ENCODE results near the gene BBS4. TPM values are rescaled to one million over a fixed set of nuclear protein-coding genes. Genes with fewer than 3 reads are reported as not detected.

BBS4 gene
- total and polyA plus RNA-seq, 2 experiments from 2014 or later, result 15.7 to 20.9 TPM

DNA sequence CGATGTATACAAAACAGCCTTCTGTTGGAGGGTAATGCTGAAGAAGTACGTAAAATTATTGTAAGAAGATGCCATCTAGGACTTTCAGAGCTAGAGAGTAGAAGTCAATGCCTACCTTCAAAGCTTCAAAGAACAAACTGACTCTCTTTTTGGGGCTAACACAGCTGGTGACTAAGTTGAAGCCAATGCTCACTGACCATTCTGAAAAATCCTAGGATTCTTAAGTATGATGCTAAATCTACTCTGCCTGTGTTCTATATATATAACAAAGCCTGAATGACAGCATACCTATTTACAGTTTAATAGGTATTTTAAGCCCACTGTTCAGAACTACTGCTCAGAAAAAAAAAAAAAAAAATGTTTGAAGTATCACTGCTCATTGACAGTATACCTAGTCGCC, 78.6 kb downstream of the BBS4 start:
- Histone ChIP-seq H3K4me1 (ENCODE audit: insufficient read depth) (no peaks in the 10 kb centered on the region), H3K9me2 (ENCODE audit: insufficient read depth) (no peaks in the 10 kb centered on the region), H2AFZ (no peak overlapping the region), H3K9me3 (ENCODE audit: low read depth) (no peaks in the 10 kb centered on the region), H4K20me1 (ENCODE audit: insufficient read depth) (no peaks in the 10 kb centered on the region), H3K27ac (no peak overlapping the region), H3K27me3 (replicated peaks; ENCODE audit: insufficient read depth) (no peaks in the 10 kb centered on the region), H3K4me2 (ENCODE audit: unreplicated experiment) (no peak overlapping the region), H3K4me3 (no peak overlapping the region), H3K9ac (no peak overlapping the region), H3K36me3 (ENCODE audit: low read depth) (peaks cover 45% of the 10 kb centered on the region), H3K79me2 (ENCODE audit: insufficient read depth) (peaks cover 87% of the 10 kb centered on the region), H3F3A (ENCODE audit: insufficient read depth) (peaks cover 4% of the 10 kb centered on the region)
- WGBS, 2 experiments (ENCODE audit: low coverage in 1 of 2, low lambda C conversion rate in 2 of 2, missing lambda C conversion rate in 2 of 2), result 94 to 99% methylated on average over 3 of the region's 3 CpGs
- no peak for TF ChIP-seq EZH2phosphoT487 (IDR thresholded peaks at IDR 0.05; ENCODE audit: insufficient read depth, low read depth)
- TF ChIP-seq EZH2 (IDR thresholded peaks at IDR 0.05; ENCODE audit: insufficient read depth, poor library complexity, severe bottlenecking), result no peak
- in situ Hi-C loops (cut with MboI), result no loop called here
- peak; percentile 9 for DNase-seq

DNA sequence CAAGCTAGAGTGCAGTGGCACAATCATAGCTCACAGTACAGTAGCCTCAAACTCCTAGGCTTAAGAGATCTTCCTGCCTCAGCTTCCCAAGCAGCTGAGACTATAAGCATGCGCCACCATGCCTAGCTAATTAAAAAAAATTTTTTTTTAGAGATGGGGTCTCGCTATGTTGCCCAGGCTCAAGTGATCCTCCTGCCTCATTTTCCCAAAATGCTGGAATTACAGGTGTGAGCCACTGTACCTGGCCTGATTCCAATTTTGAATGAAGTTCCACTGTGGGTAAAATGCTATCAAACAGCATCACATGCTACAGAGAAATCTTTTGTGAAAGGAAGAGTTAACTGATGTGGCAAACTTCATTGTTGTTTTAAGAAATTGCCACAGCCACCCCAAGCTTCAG, 80.0 kb downstream of the BBS4 start:
- H3K36me3 ChIP-seq (ENCODE audit: low read depth), result peaks cover 41% of the 10 kb centered on the region
- no peak overlapping the region for H3K27ac ChIP-seq
- H3F3A ChIP-seq (ENCODE audit: insufficient read depth), result no peaks in the 10 kb centered on the region
- in situ Hi-C loops (cut with MboI), result no loop called here
- no peak overlapping the region for H3K4me3 ChIP-seq
- H3K4me2 ChIP-seq (ENCODE audit: unreplicated experiment), result no peak overlapping the region
- no peak overlapping the region for H2AFZ ChIP-seq
- no peaks in the 10 kb centered on the region for H3K9me3 ChIP-seq (ENCODE audit: low read depth)
- DNase-seq, result no peak
- TF ChIP-seq EZH2phosphoT487 (IDR thresholded peaks at IDR 0.05; ENCODE audit: insufficient read depth, low read depth), result no peak
- no peak for TF ChIP-seq EZH2 (IDR thresholded peaks at IDR 0.05; ENCODE audit: insufficient read depth, poor library complexity, severe bottlenecking)
- no peaks in the 10 kb centered on the region for H3K27me3 ChIP-seq (replicated peaks; ENCODE audit: insufficient read depth)
- WGBS, 2 experiments (ENCODE audit: low coverage in 1 of 2, low lambda C conversion rate in 2 of 2, missing lambda C conversion rate in 2 of 2), result 97 to 100% methylated on average over 2 of the region's 2 CpGs
- no peaks in the 10 kb centered on the region for H3K9me2 ChIP-seq (ENCODE audit: insufficient read depth)
- no peaks in the 10 kb centered on the region for H3K4me1 ChIP-seq (ENCODE audit: insufficient read depth)
- no peaks in the 10 kb centered on the region for H4K20me1 ChIP-seq (ENCODE audit: insufficient read depth)
- H3K79me2 ChIP-seq (ENCODE audit: insufficient read depth), result peaks cover 92% of the 10 kb centered on the region
- H3K9ac ChIP-seq, result no peak overlapping the region

DNA sequence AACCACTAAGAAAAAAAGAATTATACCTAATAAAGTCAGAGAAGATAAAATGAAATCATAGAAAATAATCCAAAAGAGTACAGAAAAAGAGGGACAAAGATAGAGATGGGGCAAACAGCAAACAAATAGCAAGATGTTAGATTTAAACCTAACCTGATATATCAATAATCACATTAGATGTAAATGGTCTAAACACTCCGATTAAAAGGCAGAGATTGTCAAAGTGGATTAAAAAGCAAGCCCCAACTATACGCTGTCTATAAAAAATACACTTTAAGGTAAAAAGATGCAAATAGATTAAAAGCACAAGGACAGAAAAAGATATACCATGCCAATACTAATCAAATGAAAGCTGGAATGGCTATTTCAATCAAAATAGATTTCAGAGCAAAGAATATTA, 80.8 kb downstream of the BBS4 start:
- Histone ChIP-seq H3K36me3 (ENCODE audit: low read depth) (peaks cover 48% of the 10 kb centered on the region), H3K4me1 (ENCODE audit: insufficient read depth) (no peaks in the 10 kb centered on the region), H3K27ac (no peak overlapping the region), H3K79me2 (ENCODE audit: insufficient read depth) (peaks cover 86% of the 10 kb centered on the region), H2AFZ (no peak overlapping the region), H3F3A (ENCODE audit: insufficient read depth) (no peaks in the 10 kb centered on the region), H3K9ac (no peak overlapping the region), H3K9me3 (ENCODE audit: low read depth) (no peaks in the 10 kb centered on the region), H3K4me2 (ENCODE audit: unreplicated experiment) (no peak overlapping the region), H4K20me1 (ENCODE audit: insufficient read depth) (no peaks in the 10 kb centered on the region), H3K9me2 (ENCODE audit: insufficient read depth) (no peaks in the 10 kb centered on the region), H3K27me3 (replicated peaks; ENCODE audit: insufficient read depth) (no peaks in the 10 kb centered on the region), H3K4me3 (no peak overlapping the region)
- 98 to 100% methylated on average over 2 of the region's 2 CpGs for WGBS, 2 experiments (ENCODE audit: low coverage in 1 of 2, low lambda C conversion rate in 2 of 2, missing lambda C conversion rate in 2 of 2)
- DNase-seq, result no peak
- TF ChIP-seq EZH2 (IDR thresholded peaks at IDR 0.05; ENCODE audit: insufficient read depth, poor library complexity, severe bottlenecking), result no peak
- TF ChIP-seq EZH2phosphoT487 (IDR thresholded peaks at IDR 0.05; ENCODE audit: insufficient read depth, low read depth), result no peak
- in situ Hi-C loops (cut with MboI), result no loop called here

DNA sequence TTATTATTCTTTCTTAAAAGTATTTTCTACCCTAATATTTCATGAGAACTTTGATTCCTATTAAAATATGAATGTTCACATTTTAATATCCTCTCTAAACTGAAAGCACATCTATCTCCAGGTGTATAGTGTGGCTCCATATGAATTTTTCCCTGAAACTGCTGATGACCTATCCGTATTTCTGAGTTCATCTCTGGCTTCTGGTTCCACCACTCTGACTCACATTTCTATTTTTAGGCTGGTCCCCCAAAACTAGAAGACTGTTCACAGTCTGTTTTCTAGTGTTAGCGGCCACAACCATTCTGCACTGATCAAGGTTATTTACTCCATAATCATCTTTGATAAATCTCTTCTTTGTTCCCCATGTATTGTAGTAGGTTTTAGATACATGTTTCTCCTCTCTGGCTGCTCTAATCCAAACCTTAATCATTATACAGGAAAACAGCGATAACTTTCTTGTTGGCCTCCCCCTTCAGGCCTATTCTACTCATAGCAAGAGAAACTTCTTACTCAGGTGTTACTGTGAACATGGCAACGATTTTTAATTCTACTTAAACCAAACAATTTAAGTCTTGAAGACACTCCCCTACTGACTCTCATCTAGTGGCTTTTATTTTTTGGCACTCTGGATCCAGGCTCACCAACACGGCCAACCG, 84.8 kb downstream of the BBS4 start:
- 85 to 92% methylated on average over 6 of the region's 6 CpGs for WGBS, 2 experiments (ENCODE audit: low coverage in 1 of 2, low lambda C conversion rate in 2 of 2, missing lambda C conversion rate in 2 of 2)
- in situ Hi-C loops (cut with MboI), result no loop called here
- Histone ChIP-seq H3K9me3 (ENCODE audit: low read depth) (no peaks in the 10 kb centered on the region), H3K79me2 (ENCODE audit: insufficient read depth) (peaks cover 83% of the 10 kb centered on the region), H3K9ac (no peak overlapping the region), H3K4me2 (ENCODE audit: unreplicated experiment) (no peak overlapping the region), H3F3A (ENCODE audit: insufficient read depth) (no peaks in the 10 kb centered on the region), H3K4me1 (ENCODE audit: insufficient read depth) (no peaks in the 10 kb centered on the region), H3K27ac (no peak overlapping the region), H3K4me3 (no peak overlapping the region), H4K20me1 (ENCODE audit: insufficient read depth) (no peaks in the 10 kb centered on the region), H3K27me3 (replicated peaks; ENCODE audit: insufficient read depth) (no peaks in the 10 kb centered on the region), H3K36me3 (ENCODE audit: low read depth) (peaks cover 47% of the 10 kb centered on the region), H2AFZ (no peak overlapping the region), H3K9me2 (ENCODE audit: insufficient read depth) (no peaks in the 10 kb centered on the region)
- TF ChIP-seq EZH2phosphoT487 (IDR thresholded peaks at IDR 0.05; ENCODE audit: insufficient read depth, low read depth) (no peak), EZH2 (IDR thresholded peaks at IDR 0.05; ENCODE audit: insufficient read depth, poor library complexity, severe bottlenecking) (no peak)
- peak; percentile 16 for DNase-seq
